Measurements from ENCODE around the gene NTM.
"Not testable (repeated sequence)": the region's sequence is repeated elsewhere in the genome, so short reads cannot be mapped to it uniquely, and the experiment has no call there.

Gene NTM

GRCh38 chr11:131904756-131905155 is 534.3 kb downstream of the NTM start:
- no peak for DNase-seq

- no peak for DNase-seq
Observed at GRCh38 chr11:131906963-131907362, 536.5 kb downstream of the NTM start.

- DNase-seq, result no peak
Observed at GRCh38 chr11:131907371-131907770, 537.0 kb downstream of the NTM start.

GRCh38 chr11:131908316-131908715 is 537.9 kb downstream of the NTM start:
- no peak for DNase-seq

- no peak for DNase-seq
Observed at GRCh38 chr11:131909426-131910177, 539.2 kb downstream of the NTM start.

GRCh38 chr11:131910178-131910522 is 539.7 kb downstream of the NTM start:
- DNase-seq, result no peak

- DNase-seq, result no peak
Observed at GRCh38 chr11:131910523-131911387, 540.3 kb downstream of the NTM start.

- DNase-seq, result not testable (repeated sequence)
Observed at GRCh38 chr11:131911388-131912032, 541.1 kb downstream of the NTM start.

- DNase-seq, result no peak
Observed at GRCh38 chr11:131912134-131912533, 541.7 kb downstream of the NTM start.

- DNase-seq, result no peak
Observed at GRCh38 chr11:131913267-131913666, 542.9 kb downstream of the NTM start.

GRCh38 chr11:131914361-131914774 is 544.0 kb downstream of the NTM start:
- DNase-seq, result peak in 1 of 2 experiments; percentile 16

GRCh38 chr11:131916638-131917037 is 546.2 kb downstream of the NTM start:
- DNase-seq, result no peak

- DNase-seq, result no peak
Observed at GRCh38 chr11:131917634-131918384, 547.4 kb downstream of the NTM start.

- DNase-seq, result no peak
Observed at GRCh38 chr11:131918663-131919062, 548.2 kb downstream of the NTM start.

GRCh38 chr11:131922220-131922619 is 551.8 kb downstream of the NTM start:
- DNase-seq, result no peak

- DNase-seq, result no peak
Observed at GRCh38 chr11:131923309-131923708, 552.9 kb downstream of the NTM start.

GRCh38 chr11:131924001-131924400 is 553.6 kb downstream of the NTM start:
- no peak for DNase-seq

- DNase-seq, result no peak
Observed at GRCh38 chr11:131924457-131925201, 554.2 kb downstream of the NTM start.

GRCh38 chr11:131925829-131926228 is 555.4 kb downstream of the NTM start:
- DNase-seq, result no peak

GRCh38 chr11:131928992-131929391 is 558.6 kb downstream of the NTM start:
- no peak for DNase-seq

GRCh38 chr11:131932584-131933325 is 562.3 kb downstream of the NTM start:
- no peak for DNase-seq

Data from AML-193 (cell line).